ENCODE measurements around the gene RAI1.

GRCh38 chr17:17800504-17801021 is 119.3 kb downstream of the RAI1 start:
- no peak for TF ChIP-seq POLR2AphosphoS5 (IDR thresholded peaks at IDR 0.05; ENCODE audit: borderline replicate concordance, low read depth, low read length)
- TF ChIP-seq EZH2 (IDR thresholded peaks at IDR 0.05) = no peak
